GDM1 (cell line): Measurements from ENCODE around the gene LDHAL6A.

Source experiments
- DNase-seq: peaks from one replicate; lab custom pipeline; 2025; lab: John Stamatoyannopoulos, UW

The LDHAL6A gene

DNA sequence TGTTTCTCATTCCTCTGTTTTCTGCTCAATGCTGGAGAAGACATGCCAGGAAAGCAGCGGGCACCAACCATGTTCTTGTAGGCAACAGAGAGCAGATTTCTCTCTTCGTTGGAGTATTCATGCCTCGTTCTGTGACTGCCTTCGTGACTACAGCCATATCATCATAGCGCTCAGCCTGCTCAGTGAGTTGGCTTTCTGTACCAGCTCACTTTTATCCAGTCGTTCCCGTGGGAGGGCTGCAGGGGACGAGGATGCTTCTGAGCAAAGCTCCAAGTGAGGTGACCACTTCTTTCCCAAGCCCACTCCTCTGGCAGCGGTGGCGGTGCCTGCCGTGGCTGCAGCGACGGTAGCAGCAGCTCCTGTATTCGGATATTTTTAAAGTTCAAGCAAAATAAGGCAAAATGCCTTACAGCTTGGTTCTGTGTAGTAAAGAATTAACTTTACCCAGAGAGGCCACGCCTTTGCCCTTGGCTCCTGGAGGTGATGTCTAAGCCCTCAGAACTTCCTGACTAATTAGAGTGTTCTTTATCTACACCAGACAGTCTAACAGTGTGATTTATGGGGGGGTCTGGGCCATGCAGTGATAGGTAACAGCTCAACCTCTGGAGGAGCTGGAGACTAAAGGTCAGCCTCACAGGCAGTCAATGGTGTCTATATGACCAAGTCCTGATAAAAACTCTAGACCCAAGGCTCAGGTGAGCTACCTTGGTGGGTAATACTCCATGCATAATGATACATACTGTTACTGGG lies 35.3 kb downstream of the LDHAL6A start:
- no peak for DNase-seq

DNA sequence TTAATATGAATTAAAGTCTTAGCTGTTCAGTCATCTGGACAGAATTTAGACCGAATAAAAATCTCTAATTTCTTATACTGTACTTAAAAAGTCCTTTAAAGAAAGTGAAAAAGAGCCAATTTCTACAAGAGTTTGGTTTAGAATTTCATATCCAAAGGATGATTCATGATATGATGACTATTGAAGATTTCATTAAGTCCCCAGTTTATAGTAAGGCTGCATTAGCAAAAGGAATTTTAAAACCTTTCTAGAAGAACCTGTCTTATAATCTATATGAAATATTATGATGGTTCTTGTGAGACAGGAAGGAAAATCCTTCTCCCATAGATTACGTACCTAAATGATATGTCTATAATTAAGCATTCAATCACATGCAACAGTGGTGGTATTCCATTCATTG lies 36.3 kb downstream of the LDHAL6A start:
- DNase-seq = no peak

DNA sequence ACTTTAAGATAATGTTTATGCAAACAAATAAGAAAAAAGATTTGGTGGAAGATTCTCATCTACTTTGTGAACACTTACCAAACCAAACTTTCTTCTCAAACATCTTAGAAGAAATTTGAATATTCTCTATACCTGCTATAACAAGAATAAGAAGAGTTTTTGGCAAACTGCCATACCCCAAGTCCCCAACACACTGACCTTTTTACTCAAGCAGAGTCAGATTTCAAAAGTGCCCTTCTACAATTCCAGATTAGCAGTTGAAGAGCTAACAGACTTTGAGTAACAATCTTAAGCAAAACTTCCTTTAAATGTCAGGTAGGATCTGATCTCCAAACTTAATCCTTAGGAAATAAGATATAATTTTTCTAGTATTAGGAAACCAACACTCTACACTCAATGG lies 37.2 kb downstream of the LDHAL6A start:
- DNase-seq = no peak

DNA sequence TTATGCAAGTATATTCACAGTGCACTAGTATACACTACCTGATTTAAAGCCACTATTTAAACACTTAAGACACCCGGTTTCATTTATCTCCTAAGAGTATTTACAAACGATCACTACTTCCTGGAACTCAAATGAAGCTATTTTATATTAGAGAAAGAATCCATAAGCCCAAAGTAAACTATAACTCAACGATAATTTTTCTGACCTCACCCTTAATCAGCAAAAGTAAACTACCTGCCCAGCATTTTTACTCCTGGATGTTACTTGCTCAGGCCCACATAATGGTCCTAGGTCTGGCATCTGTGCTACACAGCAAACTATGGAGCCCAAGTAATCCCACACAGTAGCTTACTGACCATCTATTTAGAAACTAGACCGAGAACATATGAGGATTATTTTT lies 37.7 kb downstream of the LDHAL6A start:
- no peak for DNase-seq

DNA sequence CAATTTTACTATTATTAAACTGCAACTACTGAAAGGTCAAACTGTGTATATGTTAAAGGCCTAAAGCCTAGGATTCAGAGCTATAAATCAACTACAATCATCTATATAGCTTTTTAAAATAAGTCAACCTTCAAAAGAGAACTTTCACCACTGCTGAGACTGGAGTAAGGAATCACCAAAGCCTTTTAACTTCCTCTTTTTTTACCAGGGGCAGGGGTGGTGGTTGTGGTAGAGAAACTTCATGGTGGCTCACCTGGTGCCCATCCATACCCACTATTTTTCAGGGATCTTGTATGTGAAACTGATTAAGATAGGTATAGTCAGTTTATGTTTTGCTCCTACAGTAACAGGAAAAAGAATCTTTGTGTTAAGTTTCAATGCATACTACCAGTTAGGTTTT lies 39.6 kb downstream of the LDHAL6A start:
- no peak for DNase-seq

DNA sequence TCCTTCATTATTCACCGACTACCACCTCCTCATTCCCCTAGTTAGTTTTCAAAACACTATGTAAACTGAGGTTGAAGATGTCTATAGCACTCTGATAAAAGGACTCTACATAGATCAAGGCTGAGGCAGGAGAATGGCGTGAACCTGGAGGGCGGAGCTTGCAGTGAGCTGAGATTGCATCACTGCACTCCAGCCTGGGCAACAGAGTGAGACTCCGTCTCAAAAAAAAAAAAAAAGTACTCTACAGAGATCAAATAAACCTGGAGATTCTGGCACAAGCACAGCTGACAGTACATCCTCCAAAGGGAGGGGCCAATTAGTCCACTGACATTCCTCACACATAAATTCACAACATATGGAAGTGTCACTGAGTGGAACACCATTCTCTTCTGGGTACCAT lies 40.0 kb downstream of the LDHAL6A start:
- DNase-seq = no peak

DNA sequence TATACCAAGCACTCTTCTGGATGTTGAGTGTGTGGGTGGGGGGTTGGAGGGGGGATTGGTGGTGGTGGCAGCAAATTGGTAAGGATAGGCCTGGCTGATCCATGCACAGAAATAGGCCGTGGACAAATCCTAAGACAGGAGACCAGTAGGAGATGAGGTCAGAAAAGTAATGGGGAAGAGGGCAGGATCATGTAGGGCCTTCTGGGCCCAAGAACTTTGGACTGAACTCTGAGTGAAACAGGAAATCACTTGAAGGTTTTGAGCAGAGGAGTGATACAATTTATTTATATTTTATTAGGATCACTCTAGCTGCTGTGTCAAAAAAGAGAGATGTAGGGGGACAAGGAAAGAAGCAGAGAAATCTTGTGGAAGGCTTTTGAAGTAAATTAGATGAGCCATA lies 42.4 kb downstream of the LDHAL6A start:
- no peak for DNase-seq

DNA sequence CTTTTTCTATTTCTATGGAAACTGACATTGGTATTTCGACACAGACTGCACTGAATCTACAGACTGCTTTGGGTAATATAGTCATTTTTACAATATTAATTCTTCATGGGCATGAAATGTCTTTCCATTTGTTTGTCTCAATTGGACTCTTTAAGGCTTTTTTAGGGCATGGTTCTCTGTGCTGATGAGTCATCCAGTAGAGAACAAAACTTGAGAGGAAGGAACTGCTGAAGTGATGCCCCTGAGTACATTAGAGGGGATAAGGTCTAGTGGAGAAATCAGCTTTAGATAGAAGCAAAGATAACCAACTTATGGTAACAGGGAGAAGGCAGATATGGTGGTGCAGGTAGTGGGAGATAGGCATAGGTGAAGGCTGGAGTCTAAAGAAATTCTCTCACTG lies 46.0 kb downstream of the LDHAL6A start:
- no peak for DNase-seq

DNA sequence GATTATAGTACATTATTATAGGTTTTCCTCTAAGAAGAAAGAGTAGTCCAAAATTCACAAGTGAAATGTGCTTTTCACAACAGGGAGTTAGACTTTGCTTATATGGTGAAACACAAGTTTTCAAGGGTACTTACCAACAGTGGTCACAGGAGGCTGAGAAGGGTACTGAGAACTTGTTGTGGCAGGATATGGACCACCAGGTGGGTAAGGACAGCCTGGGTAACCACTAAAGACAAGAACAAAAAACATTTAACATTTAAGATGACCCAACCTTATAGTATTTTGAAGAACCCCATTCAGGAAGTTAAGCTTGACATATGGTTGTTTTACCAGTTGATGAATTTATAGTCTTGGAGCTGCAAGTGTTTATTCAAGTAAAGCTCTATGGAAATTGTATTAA lies 46.7 kb downstream of the LDHAL6A start:
- no peak for DNase-seq

DNA sequence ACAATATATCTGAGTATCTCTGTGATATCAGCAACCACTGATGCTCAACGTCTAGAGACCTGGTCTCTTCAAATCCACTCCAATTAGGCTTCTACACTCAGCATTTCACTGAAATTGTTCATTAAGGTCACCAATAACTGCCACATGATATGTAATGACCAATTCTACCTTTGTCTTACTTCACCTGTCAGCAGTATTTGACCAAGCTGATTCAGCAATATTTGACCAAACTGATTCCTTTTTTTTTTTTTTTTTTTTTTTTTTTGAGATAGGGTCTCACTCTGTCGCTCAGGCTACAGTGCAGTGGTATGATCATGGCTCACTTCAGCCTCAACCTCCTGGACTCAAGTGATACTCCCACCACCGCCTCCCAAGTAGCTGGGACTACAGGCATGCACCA lies 65.5 kb downstream of the LDHAL6A start:
- no peak for DNase-seq

DNA sequence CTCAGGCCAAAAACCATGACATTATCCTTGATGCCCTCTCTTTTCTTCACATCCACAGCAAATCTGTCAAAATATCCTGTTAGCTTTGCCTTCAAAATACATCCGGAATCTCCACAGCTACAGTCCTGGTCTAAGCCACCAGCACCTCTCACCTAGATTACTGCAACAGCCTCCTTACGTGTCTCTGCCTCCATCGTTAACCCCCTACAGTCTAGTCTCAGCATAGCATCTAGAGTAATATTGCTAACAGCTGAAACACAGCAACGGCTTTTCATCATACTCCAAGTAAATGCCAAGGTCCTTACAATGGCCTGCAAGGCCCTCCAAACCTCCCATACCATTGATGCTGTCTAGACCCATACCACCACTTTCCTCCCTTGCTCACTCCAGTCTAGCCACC lies 66.7 kb downstream of the LDHAL6A start:
- no peak for DNase-seq

DNA sequence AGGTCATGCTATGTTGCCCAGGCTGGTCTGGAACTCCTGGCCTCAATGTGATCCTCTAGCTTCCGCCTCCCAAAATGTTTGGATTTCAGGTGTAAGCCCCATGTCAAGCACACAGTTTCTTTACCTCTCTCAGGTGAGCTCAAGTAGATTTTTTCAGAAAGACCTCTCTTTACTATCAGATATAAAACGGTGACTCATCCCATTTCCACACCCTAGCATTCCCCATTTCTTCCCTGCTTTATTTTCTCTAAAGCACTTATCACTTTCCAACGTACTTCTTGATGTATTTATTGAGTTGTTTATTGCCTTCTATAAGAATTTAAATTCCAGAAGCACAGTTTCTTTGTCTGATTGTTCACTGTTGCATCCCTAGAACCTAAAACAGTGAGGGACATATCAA lies 67.4 kb downstream of the LDHAL6A start:
- no peak for DNase-seq

DNA sequence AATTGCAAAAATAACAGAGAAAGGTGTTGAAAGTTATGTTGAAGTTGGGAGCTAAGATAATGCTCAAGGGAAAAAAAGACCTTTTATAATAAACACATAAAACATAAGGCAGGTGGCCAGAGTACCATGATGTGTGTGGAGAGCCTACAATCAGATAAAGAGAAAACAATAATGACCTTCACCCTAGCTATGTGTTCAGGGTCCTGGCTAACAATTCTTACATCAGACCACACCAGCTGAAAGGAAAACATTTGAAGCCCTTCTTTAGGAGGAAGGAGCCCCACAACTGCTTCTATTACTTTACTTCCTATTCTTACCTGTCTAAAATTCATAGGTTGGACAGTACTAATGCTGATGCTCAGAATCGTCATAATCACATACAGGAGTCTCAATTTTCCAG lies 68.6 kb downstream of the LDHAL6A start:
- no peak for DNase-seq

DNA sequence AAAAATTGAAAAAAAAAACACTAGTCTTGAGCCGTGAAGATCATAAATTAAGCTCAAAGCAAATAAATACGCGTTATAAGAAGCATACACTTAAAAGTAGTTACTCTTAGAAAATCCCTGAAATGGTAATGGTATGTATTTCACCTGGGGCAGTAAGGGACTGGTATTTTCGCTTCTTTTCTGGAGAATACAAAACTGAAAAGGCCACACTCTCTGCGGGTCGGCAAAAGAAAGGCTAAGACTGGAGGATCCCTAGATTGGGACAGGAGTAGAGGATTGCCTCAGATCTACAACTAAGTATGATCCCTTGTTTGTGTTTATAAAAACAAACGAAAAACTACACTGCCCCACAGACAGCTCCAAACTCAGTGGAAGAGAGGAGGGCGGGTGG lies 70.5 kb downstream of the LDHAL6A start:
- DNase-seq = no peak

DNA sequence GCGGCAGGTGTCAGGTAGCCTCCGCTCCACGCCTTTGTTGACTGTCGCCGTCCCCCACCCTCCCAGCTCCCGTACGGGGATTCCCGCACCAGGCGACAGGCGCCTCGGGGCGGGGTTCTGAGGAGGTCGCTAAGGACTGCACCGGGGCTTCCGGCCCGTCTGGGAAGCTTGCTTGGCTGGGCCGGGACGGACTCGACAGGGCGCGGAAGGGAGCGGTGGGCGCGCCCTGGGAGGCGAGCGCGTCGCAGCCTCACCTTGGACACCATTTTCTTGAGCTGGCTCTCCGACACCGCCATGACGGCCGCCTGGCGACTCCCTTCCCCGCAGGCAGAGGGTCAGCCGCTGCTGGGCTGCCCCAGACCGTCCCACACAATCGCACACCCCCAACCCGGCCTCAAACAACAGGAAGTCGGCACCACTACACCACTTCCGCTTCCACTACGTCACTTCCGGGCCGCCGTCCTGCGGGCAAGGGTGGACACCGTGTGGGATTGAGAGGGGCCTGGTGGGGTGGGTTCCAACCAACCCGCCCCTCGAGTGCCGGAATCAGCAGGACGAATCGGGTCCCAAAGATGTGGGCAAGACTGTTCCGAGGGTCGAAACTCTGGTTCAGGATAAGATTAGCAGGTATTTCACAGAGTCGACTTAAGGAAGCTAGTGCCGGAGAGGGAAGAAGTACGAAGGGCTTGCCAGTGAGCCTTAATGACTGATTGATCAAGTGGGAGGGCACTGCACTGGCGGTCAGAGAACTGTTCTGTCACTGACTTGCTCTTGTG lies 71.1 kb downstream of the LDHAL6A start, which contains the start of gene TSG101:
TSS of gene TSG101 (minus strand) at position 422 of the 776 bp plus-strand sequence. CDS start at position 296, 126 bp downstream.
- peak; percentile 84 for DNase-seq

DNA sequence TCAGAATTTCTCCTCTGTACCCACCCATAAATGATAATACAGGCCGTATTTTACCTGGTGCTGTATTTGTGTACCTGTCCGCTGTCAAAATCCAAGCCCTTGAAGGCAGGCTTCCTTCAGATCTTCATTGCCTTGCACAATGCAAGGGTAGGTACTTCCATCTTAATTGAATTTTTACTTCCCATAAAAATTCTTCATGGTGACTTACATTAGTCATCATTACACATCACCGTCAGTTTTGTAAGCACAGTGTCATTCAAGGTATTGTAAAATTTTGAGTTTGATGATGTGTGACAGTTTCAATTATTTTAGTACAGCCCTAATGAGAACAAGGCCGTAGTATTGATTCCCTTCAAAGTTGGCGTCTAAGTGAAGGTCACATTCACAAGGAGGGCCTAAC lies 71.9 kb downstream of the LDHAL6A start:
- DNase-seq = no peak
